ENCODE data around the gene SDCBP2.

DNA sequence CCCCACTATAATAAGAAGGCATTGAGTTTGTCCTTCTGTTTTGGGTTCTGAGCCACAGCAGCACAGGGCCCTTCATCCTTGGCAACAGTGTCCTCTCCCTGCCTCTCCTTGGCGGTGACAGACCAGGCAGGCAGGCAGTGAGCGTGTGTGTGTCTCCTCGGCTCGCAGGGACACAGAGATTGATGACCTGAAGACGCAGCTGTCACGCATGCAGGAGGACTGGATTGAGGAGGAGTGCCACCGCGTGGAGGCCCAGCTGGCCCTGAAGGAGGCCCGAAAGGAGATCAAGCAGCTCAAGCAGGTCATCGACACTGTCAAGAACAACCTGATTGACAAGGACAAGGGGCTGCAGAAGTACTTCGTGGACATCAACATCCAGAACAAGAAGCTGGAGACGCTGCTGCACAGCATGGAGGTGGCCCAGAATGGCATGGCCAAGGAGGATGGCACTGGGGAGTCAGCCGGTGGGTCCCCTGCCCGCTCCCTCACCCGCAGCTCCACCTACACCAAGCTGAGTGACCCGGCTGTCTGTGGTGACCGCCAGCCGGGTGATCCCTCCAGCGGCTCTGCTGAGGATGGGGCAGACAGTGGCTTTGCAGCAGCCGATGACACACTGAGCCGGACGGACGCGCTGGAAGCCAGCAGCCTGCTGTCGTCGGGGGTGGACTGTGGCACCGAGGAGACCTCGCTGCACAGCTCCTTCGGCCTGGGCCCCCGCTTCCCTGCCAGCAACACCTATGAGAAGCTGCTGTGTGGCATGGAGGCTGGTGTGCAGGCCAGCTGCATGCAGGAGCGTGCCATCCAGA lies 24.0 kb downstream of the SDCBP2 start:
- TF ChIP-seq GATA2 (IDR thresholded peaks at IDR 0.05; ENCODE audit: low read depth, low read length) = no peak
- no peak for TF ChIP-seq GATA3 (IDR thresholded peaks at IDR 0.05; ENCODE audit: low read depth, low read length)
